ENCODE measurements around the gene ZIC5. TPM values are rescaled to one million over a fixed set of nuclear protein-coding genes. Genes with fewer than 3 reads are reported as not detected.
A peak's percentile ranks its signal among the peaks of the same experiment; 100 is the strongest.

The ZIC5 gene
- total RNA-seq, 2 donors from 2014 or later, result not detected

DNA sequence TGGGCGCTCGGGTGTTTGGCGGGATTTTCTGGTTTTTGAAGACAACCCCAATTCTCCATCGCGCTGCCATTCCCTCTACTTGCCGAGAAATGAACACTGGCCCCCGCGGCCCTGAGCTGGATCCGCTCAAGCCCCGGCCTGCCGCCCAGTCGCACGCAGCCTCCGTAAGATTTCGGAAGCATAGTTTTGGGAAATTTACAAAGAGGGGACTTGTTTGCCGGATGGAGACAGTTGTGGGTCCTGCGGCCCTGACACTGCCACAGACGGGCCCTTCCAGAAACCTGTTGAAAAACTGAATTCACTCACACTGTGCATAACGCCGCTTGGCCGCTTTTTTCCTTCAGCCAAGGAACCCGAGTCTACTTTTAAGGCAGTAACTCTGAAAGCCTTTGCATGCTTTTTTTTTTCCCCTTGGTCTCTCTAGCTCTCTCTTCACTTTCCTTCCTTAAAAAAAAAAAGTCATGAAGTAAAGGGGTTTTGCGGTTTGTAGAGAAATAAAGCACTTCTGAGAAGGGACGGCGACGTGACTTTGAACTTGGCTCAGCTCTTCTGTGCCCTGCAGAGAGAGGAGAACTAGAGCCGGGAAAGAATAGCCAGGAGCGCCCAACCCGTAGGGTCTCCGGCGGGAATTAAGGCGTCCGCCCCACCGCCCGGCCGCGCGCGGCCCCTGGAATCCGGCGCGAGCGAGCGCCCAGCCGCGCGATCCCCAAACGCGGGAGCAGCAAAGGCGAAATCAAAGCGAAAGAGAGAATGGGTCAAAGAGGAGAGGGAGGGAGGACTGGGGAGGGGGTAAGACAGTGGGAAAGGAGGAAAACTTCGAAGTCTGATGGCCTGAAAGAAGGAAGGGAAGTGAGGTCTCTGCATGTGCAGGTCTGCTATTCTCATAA is 6.6 kb upstream of the ZIC5 start:
- Mint-ChIP-seq H3K4me3 (peak overlapping the region; percentile 46 to 50), H3K9me3 (no peaks in the 10 kb centered on the region)
- no peak for DNase-seq

DNA sequence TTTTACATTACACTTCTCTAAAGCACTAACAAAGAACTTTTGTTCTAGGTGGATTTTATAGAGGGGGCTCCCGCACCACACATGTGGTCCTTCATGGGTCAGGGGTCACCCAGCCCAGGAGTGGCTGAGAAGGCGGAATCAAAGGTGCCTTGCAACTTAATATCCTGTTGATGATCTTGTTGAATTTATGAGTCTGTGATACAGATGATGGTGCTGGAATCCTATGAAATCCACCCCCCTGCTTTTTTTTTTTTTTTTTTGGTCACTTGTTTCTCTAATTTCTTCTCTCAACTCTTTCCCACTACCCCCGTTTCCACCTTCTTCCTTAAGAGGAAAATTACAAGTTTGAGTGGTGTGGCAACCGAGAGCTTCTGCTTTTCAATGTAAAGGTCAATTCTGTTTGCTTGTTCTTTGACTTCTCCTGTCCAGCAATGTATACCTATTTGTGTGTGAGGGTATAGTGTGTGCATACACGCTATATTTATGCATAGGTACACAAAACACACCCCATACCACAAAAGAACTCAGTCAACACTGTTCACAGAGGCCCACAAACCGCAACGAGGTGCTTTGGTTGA is 5.9 kb upstream of the ZIC5 start:
- no peak for DNase-seq
- peaks cover 6% of the 10 kb centered on the region for H3K4me1 Mint-ChIP-seq (ENCODE audit: low read depth)
- no peak overlapping the region for H3K27ac Mint-ChIP-seq
- peaks cover 2 to 7% of the 10 kb centered on the region in 2 donors for H3K36me3 Mint-ChIP-seq (ENCODE audit: insufficient read depth in 2 of 2)
- no peaks in the 10 kb centered on the region for H3K9me3 Mint-ChIP-seq
- no peak overlapping the region for H3K4me3 Mint-ChIP-seq
- peaks cover 68% of the 10 kb centered on the region for H3K27me3 Mint-ChIP-seq (ENCODE audit: low read depth)
- ATAC-seq (replicated peaks in 1 of 2), result no peak

More for the DNA sequence above, 6.6 kb upstream of the ZIC5 start:
- no peak for ATAC-seq (replicated peaks in 1 of 2)
- H3K27me3 Mint-ChIP-seq (ENCODE audit: low read depth), result peaks cover 68% of the 10 kb centered on the region
- peaks cover 1 to 6% of the 10 kb centered on the region in 2 donors for H3K36me3 Mint-ChIP-seq (ENCODE audit: insufficient read depth in 2 of 2)
- peaks cover 5% of the 10 kb centered on the region for H3K4me1 Mint-ChIP-seq (ENCODE audit: low read depth)
- no peak overlapping the region for H3K27ac Mint-ChIP-seq

DNA sequence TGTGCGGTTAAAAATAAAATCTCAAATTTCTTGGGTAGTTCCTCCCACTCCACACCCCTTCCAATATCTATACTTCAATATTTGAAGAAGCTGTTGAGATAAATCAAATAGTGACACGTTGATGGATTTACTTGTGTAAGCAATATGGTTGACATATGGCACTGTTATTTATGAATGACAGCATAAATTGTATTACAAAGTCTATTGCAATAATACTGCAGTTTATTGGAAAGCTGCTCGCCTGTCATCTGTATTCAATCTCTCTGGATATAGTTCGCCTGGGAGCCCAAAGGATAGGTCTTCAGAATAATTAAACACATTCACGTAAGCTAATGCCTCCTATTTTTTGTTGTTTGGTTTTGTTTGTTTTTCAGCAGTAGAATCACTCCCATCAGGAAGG is 5.0 kb upstream of the ZIC5 start:
- peaks cover 13% of the 10 kb centered on the region for H3K4me1 Mint-ChIP-seq (ENCODE audit: low read depth)
- no peak overlapping the region for H3K4me3 Mint-ChIP-seq
- no peaks in the 10 kb centered on the region for H3K9me3 Mint-ChIP-seq
- no peak for DNase-seq
- no peak for ATAC-seq (replicated peaks in 1 of 2)
- H3K27ac Mint-ChIP-seq, result no peak overlapping the region
- peaks cover 76% of the 10 kb centered on the region for H3K27me3 Mint-ChIP-seq (ENCODE audit: low read depth)
- peaks cover 5 to 7% of the 10 kb centered on the region in 2 donors for H3K36me3 Mint-ChIP-seq (ENCODE audit: insufficient read depth in 2 of 2)

DNA sequence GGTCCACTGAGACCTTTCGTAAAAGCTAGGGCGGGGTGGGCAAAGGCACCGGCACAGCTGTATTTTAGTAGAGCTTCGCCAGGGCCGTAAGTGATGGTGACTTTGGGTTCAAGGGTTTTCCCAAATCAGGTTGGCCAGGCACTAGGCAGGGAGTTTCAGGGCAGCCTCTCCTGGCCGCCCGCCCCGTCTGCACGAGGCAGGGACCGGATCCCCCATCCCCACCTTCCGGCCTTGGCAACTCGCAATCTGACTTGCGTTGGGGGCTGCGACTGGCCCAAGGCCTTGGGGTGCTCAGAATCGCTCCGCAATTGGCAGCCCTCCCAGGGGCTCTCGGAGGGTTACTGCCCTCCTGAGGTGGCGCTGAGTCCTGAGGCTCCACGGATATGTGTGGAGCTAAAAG is 4.1 kb upstream of the ZIC5 start:
- H3K4me3 Mint-ChIP-seq, result no peak overlapping the region
- H3K36me3 Mint-ChIP-seq (ENCODE audit: insufficient read depth in 2 of 2), result peaks cover 5 to 7% of the 10 kb centered on the region in 2 donors
- H3K27ac Mint-ChIP-seq, result no peak overlapping the region
- H3K27me3 Mint-ChIP-seq (ENCODE audit: low read depth), result peaks cover 77% of the 10 kb centered on the region
- ATAC-seq (replicated peaks in 1 of 2), result no peak
- DNase-seq, result no peak
- no peaks in the 10 kb centered on the region for H3K9me3 Mint-ChIP-seq
- peaks cover 13% of the 10 kb centered on the region for H3K4me1 Mint-ChIP-seq (ENCODE audit: low read depth)

DNA sequence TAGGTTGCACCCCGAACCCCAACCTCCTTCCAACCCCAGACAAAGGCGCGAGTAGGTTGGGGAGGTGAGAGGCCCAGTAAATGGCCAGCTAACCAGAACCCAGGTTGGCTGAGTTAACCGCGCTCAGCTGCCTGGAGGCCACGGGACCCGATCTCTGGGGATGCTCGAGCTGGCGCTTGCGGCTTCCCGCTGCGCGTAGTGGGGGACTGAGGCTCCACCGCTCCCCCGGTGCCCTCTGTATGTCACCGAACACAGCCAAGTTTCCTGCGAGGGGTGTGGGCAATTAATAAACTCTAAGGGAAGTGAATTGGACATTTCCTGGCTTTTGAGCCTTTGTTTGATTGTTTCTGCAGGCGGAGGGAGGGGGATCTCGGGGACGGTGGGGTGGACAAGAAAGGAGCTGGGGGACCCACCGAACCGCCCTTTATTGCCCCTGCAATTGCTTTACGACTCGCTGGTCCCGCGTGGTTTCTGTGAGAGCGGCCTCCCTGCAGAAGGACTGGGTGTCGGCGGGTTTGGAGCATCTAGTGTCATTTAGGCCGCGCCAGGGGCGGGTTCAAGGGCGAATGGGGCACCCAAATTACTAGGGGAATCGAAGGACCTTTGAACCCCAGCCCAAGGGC is 3.5 kb upstream of the ZIC5 start:
- Mint-ChIP-seq H3K4me3 (no peak overlapping the region), H3K4me1 (ENCODE audit: low read depth) (peaks cover 15% of the 10 kb centered on the region), H3K27me3 (ENCODE audit: low read depth) (peaks cover 79% of the 10 kb centered on the region), H3K36me3 (ENCODE audit: insufficient read depth in 2 of 2) (peaks cover 5 to 8% of the 10 kb centered on the region in 2 donors), H3K9me3 (no peaks in the 10 kb centered on the region), H3K27ac (no peak overlapping the region)
- DNase-seq (no peak), ATAC-seq (replicated peaks in 1 of 2) (no peak)

DNA sequence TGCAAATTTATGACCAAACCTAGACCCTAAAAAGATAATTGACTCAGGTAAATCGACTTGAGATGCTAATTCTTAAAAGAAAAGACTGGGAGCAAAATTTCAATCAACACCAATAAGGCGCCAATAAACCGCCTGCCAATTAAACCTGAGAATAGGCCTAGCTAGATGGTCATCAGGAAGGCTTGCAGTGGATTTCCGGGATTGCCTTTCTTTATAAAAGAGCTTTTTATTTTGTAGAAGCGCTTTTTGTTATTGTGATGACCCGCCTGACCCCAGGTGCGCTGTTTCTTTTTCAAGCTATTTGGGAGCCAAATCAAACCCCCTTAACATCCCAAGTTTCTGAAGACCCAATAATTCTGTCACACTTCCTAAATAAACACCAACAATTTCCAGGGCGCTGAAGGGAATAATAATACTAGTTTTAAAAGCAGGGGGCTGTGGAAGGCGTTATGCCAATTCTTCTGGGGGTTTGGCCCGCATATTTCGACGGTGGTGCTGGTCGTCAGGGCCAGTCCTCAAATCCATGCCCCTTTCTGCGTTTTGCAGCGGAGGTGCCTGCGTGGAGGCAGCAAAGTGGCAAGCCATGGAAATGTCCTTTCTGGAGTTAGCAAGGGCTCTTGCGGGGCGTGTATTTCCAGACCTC is 2.9 kb upstream of the ZIC5 start:
- ATAC-seq (replicated peaks in 1 of 2), result no peak
- Mint-ChIP-seq H3K27me3 (ENCODE audit: low read depth) (peaks cover 85% of the 10 kb centered on the region), H3K4me1 (ENCODE audit: low read depth) (peaks cover 20% of the 10 kb centered on the region), H3K4me3 (no peak overlapping the region), H3K9me3 (no peaks in the 10 kb centered on the region), H3K36me3 (ENCODE audit: insufficient read depth in 2 of 2) (peaks cover 7 to 12% of the 10 kb centered on the region in 2 donors), H3K27ac (no peak overlapping the region)
- DNase-seq, result no peak

DNA sequence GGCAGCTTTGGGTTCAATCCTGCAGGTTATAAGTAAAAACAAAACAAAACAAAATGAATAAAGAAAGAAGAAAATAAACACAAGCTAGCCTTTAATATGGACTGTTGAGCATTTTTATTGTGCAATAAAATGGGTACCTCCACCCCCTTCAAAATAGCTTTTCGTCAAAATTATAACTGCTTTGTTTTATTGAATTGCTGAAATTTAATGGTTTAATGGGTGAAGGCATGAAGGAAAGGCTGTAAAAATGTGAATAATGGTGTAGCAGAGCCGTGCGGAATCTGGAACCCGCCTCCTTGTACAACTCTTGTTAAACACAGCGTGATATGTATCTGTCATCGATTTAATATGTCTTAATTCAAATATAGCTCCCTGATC is 2.2 kb upstream of the ZIC5 start:
- Mint-ChIP-seq H3K36me3 (ENCODE audit: insufficient read depth in 2 of 2) (peaks cover 9 to 13% of the 10 kb centered on the region in 2 donors), H3K27ac (peak overlapping the region; percentile 26), H3K4me1 (ENCODE audit: low read depth) (peaks cover 24% of the 10 kb centered on the region), H3K4me3 (no peak overlapping the region), H3K27me3 (ENCODE audit: low read depth) (peaks cover 88% of the 10 kb centered on the region), H3K9me3 (no peaks in the 10 kb centered on the region)
- DNase-seq (no peak), ATAC-seq (replicated peaks in 1 of 2) (no peak)

DNA sequence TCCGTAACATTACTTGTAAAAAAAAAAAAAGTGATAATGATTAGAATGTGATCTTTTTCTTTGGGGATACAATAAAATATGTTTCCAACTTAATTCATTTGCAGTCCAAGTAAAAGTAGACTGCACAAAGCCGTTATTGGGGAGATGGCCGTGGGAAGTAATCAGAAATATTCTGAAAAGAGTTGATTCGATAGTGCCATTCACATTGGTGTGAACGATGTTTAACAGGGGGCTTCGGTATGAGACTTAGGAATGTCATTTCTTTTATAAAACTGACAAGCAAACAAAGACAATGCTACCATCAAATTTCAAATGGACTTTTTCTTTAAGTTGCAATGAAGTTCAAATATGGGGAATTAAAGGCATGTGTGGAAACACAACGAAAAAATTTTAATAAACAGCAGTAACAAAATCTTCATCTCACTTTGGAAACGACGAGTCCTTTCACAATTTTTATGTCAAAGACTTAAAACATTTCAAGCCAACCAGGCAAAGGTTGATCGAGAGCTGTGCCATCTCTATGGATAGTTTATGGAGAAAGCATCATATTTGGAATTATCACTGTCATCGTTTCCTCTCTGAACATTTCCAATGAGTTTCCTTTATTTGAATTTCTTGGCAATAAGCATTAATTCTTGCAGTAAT is 1.7 kb upstream of the ZIC5 start:
- peaks cover 21% of the 10 kb centered on the region for H3K4me1 Mint-ChIP-seq (ENCODE audit: low read depth)
- ATAC-seq (replicated peaks in 1 of 2), result no peak
- H3K36me3 Mint-ChIP-seq (ENCODE audit: insufficient read depth in 2 of 2), result peaks cover 8 to 13% of the 10 kb centered on the region in 2 donors
- H3K27me3 Mint-ChIP-seq (ENCODE audit: low read depth), result peaks cover 83% of the 10 kb centered on the region
- H3K27ac Mint-ChIP-seq, result peak overlapping the region; percentile 26
- no peaks in the 10 kb centered on the region for H3K9me3 Mint-ChIP-seq
- H3K4me3 Mint-ChIP-seq, result no peak overlapping the region
- no peak for DNase-seq

DNA sequence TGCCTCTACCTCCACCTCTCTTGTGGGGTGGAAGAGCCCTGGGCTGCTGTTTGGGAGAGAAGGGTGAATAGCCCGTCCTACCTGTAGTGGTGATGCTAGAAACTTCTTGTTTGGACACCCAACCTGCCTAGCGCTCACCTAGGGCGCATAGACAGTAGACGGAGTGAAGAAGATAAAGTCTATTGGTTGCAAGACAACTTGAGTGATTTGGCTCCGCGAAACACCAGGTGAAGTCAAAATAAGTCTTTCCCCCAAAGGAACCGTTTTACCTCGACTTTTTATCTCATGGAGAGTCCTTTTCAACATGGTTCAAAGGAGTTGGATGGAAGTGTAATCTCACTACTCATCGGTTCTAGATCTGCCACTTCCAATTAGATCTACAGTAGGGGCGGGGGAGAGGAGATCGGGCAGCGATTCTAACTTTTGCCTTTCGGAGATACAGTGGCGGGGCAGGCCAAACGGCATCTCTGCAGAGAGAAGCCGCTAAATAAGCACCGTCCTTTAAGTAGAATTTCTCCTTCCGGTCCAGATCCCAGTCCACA is 694 bp upstream of the ZIC5 start:
- Mint-ChIP-seq H3K4me1 (ENCODE audit: low read depth) (peaks cover 29% of the 10 kb centered on the region), H3K27me3 (ENCODE audit: low read depth) (peaks cover 81% of the 10 kb centered on the region), H3K36me3 (ENCODE audit: insufficient read depth in 2 of 2) (peaks cover 11 to 15% of the 10 kb centered on the region in 2 donors), H3K27ac (peak overlapping the region; percentile 76), H3K9me3 (no peaks in the 10 kb centered on the region), H3K4me3 (peak overlapping the region; percentile 25 to 31)
- DNase-seq (no peak), ATAC-seq (replicated peaks in 1 of 2) (no peak)

DNA sequence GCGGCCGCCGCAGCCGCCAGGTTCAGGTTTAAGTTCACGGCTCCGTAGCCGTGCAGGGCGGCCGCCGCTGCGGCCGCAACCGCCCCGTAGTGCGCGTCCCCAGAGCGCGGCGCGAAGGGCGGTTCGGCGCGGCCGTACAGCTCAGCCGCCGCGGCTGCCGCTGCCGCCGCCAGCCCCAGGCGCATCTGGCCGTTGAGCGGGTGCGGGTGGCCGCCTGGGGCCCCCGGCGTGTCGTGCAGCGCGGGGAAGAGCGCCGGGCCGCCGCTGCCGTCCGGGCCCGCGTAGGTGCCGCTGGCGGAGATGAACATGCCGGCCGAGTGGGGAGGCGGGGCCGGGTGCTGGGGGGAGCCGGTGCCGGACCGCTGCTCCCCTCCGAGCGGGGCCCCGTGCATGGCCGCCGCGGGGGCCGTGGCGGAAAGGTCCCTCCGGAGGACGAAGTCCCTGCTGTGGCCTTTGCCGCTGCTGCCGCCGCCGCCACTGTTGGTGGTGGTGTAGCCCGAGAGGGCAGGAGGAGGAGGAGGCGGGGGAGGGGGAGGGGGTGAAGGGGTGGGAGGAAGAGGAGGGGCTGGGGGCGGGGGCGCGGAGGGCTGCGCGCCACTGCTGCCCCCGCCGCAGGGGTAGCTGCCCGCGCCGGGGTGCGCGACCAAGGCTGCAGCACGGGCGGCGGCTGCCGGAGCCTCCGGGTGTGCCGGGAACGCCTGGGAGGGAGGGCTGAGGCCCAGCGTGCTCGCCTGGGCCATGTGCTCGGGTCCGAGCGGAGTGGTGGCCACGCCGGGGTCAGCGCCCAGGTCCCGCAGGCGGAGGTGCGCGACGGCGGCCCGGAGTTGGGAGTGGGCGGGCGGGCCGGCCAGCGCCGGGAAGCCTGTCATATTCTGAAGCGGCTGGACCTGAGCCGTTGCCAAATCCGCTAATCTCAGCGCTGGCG is 654 bp downstream of the ZIC5 start:
- peak; percentile 27 to 36 for ATAC-seq (replicated peaks in 1 of 2)
- DNase-seq, result no peak
- H3K4me3 Mint-ChIP-seq, result peak overlapping the region in 1 of 2 donors; percentile 25

DNA sequence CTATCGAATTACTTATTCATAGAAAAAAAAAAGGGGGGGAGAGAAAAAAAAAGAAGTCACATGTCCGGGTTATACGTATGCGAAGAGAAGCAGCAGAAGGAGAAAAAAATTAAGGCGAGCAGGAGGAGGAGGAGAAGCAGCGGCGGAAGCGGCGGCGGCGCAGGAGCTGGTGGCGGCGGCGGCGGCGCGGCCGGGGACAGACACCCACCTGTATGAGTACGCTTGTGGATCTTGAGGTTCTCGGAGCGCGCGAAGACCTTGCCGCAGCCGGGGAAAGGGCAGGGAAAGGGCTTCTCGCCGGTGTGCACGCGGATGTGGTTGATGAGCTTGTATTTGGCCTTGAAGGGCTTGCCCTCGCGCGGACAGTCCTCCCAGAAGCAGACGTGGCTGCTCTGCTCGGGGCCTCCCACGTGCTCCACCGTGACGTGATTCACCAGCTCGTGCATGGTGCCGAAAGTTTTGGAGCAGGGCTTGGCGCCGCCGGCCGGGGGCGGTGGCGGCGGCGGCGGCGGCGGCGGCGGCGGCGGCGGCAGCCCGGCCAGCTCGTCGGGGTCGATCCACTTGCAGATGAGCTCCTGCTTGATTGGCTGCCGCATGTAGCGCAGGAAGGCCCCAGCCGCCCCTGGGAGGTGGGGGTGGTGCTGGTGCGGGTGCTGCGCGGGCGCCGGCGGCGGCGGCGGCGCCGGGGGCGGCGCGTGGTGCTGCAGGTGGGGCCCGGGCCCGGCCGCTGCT is 1.5 kb downstream of the ZIC5 start:
- Mint-ChIP-seq H3K4me3 (peak overlapping the region; percentile 85 to 86), H3K27me3 (ENCODE audit: low read depth) (peaks cover 78% of the 10 kb centered on the region), H3K9me3 (no peaks in the 10 kb centered on the region), H3K27ac (peak overlapping the region; percentile 92), H3K36me3 (ENCODE audit: insufficient read depth in 2 of 2) (peaks cover 11 to 15% of the 10 kb centered on the region in 2 donors), H3K4me1 (ENCODE audit: low read depth) (peaks cover 29% of the 10 kb centered on the region)
- peak in 1 of 2 donors; percentile 50 for DNase-seq
- peak; percentile 51 to 63 for ATAC-seq (replicated peaks in 1 of 2)

More for the DNA sequence above, 654 bp downstream of the ZIC5 start:
- Mint-ChIP-seq H3K4me1 (ENCODE audit: low read depth) (peaks cover 29% of the 10 kb centered on the region), H3K27me3 (ENCODE audit: low read depth) (peaks cover 81% of the 10 kb centered on the region), H3K27ac (no peak overlapping the region), H3K9me3 (no peaks in the 10 kb centered on the region), H3K36me3 (ENCODE audit: insufficient read depth in 2 of 2) (peaks cover 11 to 15% of the 10 kb centered on the region in 2 donors)

Data from activated T-cell treated with anti-CD3 and anti-CD28 coated beads, Interleukin-2, amount 50 U/mL, for 72 hours (primary cell).